K562 (cell line): ENCODE measurements around the gene OR51G2. TPM values are rescaled to one million over a fixed set of nuclear protein-coding genes. Genes with fewer than 3 reads are reported as not detected.

Source experiments
- C11orf30 ChIP-seq: fragments of 450-650 bp; IDR thresholded peaks from 2 replicates; pipeline ENCODE4 v1.6.1; 2016; ENCODE audit warnings: low read depth, mild to moderate bottlenecking
- CEBPG ChIP-seq, 3 experiments: fragments of 200-800 bp in 1 of 3; sonication (Bioruptor generic) in 1 of 3; sonication (generic) in 1 of 3; formaldehyde crosslinking in 1 of 3; IDR thresholded peaks in 2 of 3; conservative IDR thresholded peaks in 1 of 3; 2 replicates each; pipeline versions ENCODE4 v1.6.1 to v1.8.0; 2016 to 2022; ENCODE audit warnings: missing compliant biosample characterization in 2 of 3, missing genetic modification characterization in 2 of 3, mild to moderate bottlenecking in 1 of 3, missing genetic modification reagents in 1 of 3
- GTF2A2 ChIP-seq: IDR thresholded peaks from 2 replicates; pipeline ENCODE4 v1.6.1; 2016; ENCODE audit warnings: mild to moderate bottlenecking, missing genetic modification characterization, missing compliant biosample characterization
- JUNB ChIP-seq: fragments of 450-650 bp; formaldehyde crosslinking; conservative IDR thresholded peaks from 2 replicates; pipeline ENCODE4 v1.4.0; 2020; ENCODE audit warnings: mild to moderate bottlenecking
- JUND ChIP-seq, 2 experiments: IDR thresholded peaks; 2 replicates in 1 of 2; 3 replicates in 1 of 2; pipeline ENCODE4 v1.6.1; 2011; ENCODE audit warnings: borderline replicate concordance in 2 of 2, low read depth in 2 of 2, low read length in 2 of 2, improper control_type of control experiment in 1 of 2, missing biosample characterization in 1 of 2, missing genetic modification characterization in 1 of 2, missing genetic modification reagents in 1 of 2
- LCOR ChIP-seq: sonication (generic); formaldehyde crosslinking; IDR thresholded peaks from 2 replicates; pipeline ENCODE4 v1.8.0; 2022; ENCODE audit warnings: mild to moderate bottlenecking, missing genetic modification reagents
- PHB ChIP-seq: fragments of 250-450 bp; sonication (Bioruptor Pico); IDR thresholded peaks from 2 replicates; pipeline ENCODE4 v1.5.0; 2021
- PHF21A ChIP-seq: fragments of 450-650 bp; IDR thresholded peaks from 2 replicates; pipeline ENCODE4 v1.6.1; 2017; ENCODE audit warnings: low read depth, borderline replicate concordance
- RB1 ChIP-seq: fragments of 450-650 bp; IDR thresholded peaks from 2 replicates; pipeline ENCODE4 v1.6.1; 2017; ENCODE audit warnings: low read depth, mild to moderate bottlenecking
- RBM25 ChIP-seq: fragments of 200-400 bp; formaldehyde crosslinking; IDR thresholded peaks from 2 replicates; pipeline ENCODE4 v1.6.1; 2018; ENCODE audit warnings: low read length, low read depth, moderate library complexity; ENCODE audit not compliant: severe bottlenecking
- RFX7 ChIP-seq: fragments of 250-450 bp; sonication (Bioruptor Pico); IDR thresholded peaks from 2 replicates; pipeline ENCODE4 v1.5.1; 2021; ENCODE audit warnings: mild to moderate bottlenecking
- ZC3H4 ChIP-seq: sonication (generic); formaldehyde crosslinking; IDR thresholded peaks from 2 replicates; pipeline ENCODE4 v1.9.0; 2021; ENCODE audit warnings: missing genetic modification reagents, borderline replicate concordance
- ZNF124 ChIP-seq: sonication (generic); formaldehyde crosslinking; IDR thresholded peaks from 2 replicates; pipeline ENCODE4 v1.8.1; 2022; ENCODE audit warnings: missing genetic modification reagents
- ZNF140 ChIP-seq: fragments of 250-450 bp; sonication (Bioruptor Pico); IDR thresholded peaks from 2 replicates; pipeline ENCODE4 v1.8.0; 2021; ENCODE audit warnings: moderate library complexity, mild to moderate bottlenecking, inconsistent platforms
- ZNF165 ChIP-seq: fragments of 250-450 bp; sonication (Bioruptor Pico); IDR thresholded peaks from 2 replicates; pipeline ENCODE4 v1.4.0; 2020; ENCODE audit warnings: borderline replicate concordance
- ZNF174 ChIP-seq: fragments of 250-450 bp; sonication (Bioruptor Pico); IDR thresholded peaks from 2 replicates; pipeline ENCODE4 v1.4.0; 2020; ENCODE audit warnings: mild to moderate bottlenecking
- ZNF263 ChIP-seq: sonication (generic); formaldehyde crosslinking; IDR thresholded peaks from 2 replicates; pipeline ENCODE4 v1.8.0; 2022; ENCODE audit warnings: mild to moderate bottlenecking, missing genetic modification reagents, borderline replicate concordance
- ZNF431 ChIP-seq: sonication (generic); formaldehyde crosslinking; IDR thresholded peaks from 2 replicates; pipeline ENCODE4 v1.8.0; 2022; ENCODE audit warnings: mild to moderate bottlenecking, missing genetic modification reagents
- ZNF717 ChIP-seq: fragments of 250-450 bp; sonication (Bioruptor Pico); IDR thresholded peaks from 2 replicates; pipeline ENCODE4 v1.5.0; 2021
- polyA plus RNA-seq, 8 experiments: library from polyadenylated mRNA; depleted of rRNA in 4 of 8; stranded (reverse) in 5 of 8; unstranded in 3 of 8; fragments of >200 nt; fragmentation: Nextera tagmentation in 2 of 8; fragmentation: Illumina TruSeq in 1 of 8; extraction: Ambion mirVana in 2 of 8; extraction: Trizol in 1 of 8; gene quantifications; 2 replicates each; pipeline versions ENCODE4 v1.2.1 to v1.2.3, GENCODE V29; 2011 to 2014; ENCODE audit warnings: inconsistent platforms in 1 of 8, missing spikeins in 1 of 8
- total RNA-seq, 7 experiments: library from RNA; depleted of rRNA in 6 of 7; stranded (reverse); fragments of >200 nt in 6 of 7; fragmentation: Illumina TruSeq in 2 of 7; extraction: Trizol in 2 of 7; gene quantifications; 2 replicates each; pipeline versions ENCODE4 v1.2.1 to v1.2.3, GENCODE V29; 2011 to 2021; ENCODE audit warnings: low replicate concordance in 1 of 7
- TF ChIP-seq, protein P1 (sequence below), 2 experiments: fragments of 450-650 bp in 1 of 2; sonication (generic) in 1 of 2; formaldehyde crosslinking in 1 of 2; IDR thresholded peaks in 1 of 2; conservative IDR thresholded peaks in 1 of 2; 2 replicates each; pipeline versions ENCODE4 v1.6.1 to v1.8.1; 2016 to 2023; ENCODE audit warnings: mild to moderate bottlenecking in 2 of 2, moderate library complexity in 2 of 2, inconsistent platforms in 1 of 2, missing genetic modification reagents in 1 of 2
- TF ChIP-seq, protein P2 (sequence below): fragments of 450-650 bp; formaldehyde crosslinking; IDR thresholded peaks from 2 replicates; pipeline ENCODE4 v1.4.0; 2022; ENCODE audit warnings: mild to moderate bottlenecking, moderate library complexity
- TF ChIP-seq, protein P3 (sequence below): fragments of 250-450 bp; sonication (Bioruptor Pico); IDR thresholded peaks from 2 replicates; pipeline ENCODE4 v1.5.0; 2020; ENCODE audit warnings: mild to moderate bottlenecking
- TF ChIP-seq, protein P4 (sequence below): sonication (generic); formaldehyde crosslinking; IDR thresholded peaks from 2 replicates; pipeline ENCODE4 v1.4.0; 2020; ENCODE audit warnings: mild to moderate bottlenecking, missing genetic modification reagents

OR51G2 gene
- total and polyA plus RNA-seq, 9 of the 15 experiments (the other 6 are each of a cell fraction or from before 2014, with no cell fraction given) = not detected

DNA sequence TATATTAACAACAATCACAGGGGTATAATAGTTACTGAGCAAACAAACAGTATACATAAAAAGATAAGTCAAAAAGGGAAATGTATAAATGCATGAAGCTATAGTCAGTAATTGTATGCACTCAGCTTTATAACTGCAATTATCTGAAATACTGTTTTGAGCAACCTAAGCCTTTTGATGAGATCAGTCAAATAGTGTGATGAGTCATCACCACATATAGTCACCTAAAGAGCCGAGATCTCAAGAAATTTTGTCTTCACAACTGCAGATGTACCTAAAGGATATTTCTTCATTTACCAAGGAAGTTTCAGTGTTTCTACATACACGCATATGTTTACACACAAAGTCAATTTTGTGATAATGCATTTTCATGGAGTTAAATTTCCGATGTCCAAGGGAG, 41.7 kb upstream of the OR51G2 start (continued):
- TF ChIP-seq LCOR (CRISPR knock-in tag) (no peak), JUNB (peak; percentile 64; the same call in 1 of the 2 replicates), ZNF431 (CRISPR knock-in tag) (no peak), ZNF263 (CRISPR knock-in tag) (no peak), RB1 (no peak), C11orf30 (0 out of 2 replicates have a peak, but pooled peaks have one; percentile 25), ZNF165 (no peak), CEBPG (CRISPR knock-in tag; IDR thresholded peaks at IDR 0.05) (no peak), CEBPG (tag; conservative IDR thresholded peaks at IDR 0.05 in 1 of 2, IDR thresholded peaks at IDR 0.05 in 1 of 2) (peak in 1 of 2 experiments; percentile 12; a peak in 1 of 4 replicates), ZC3H4 (CRISPR knock-in tag) (no peak), PHF21A (no peak), PHB (no peak), RFX7 (no peak), JUND (IDR thresholded peaks at IDR 0.05; ENCODE audit: borderline replicate concordance, low read depth, low read length) (peak; percentile 63), JUND (tag; IDR thresholded peaks at IDR 0.05; ENCODE audit: borderline replicate concordance, low read depth, low read length) (peak; percentile 86; the same call in 2 of the 3 replicates), RBM25 (no peak), ZNF174 (no peak), ZNF717 (CRISPR knock-in tag) (no peak), GTF2A2 (tag) (no peak), ZNF124 (CRISPR knock-in tag) (no peak), ZNF140 (no peak)
- TF ChIP-seq, protein P1, sequence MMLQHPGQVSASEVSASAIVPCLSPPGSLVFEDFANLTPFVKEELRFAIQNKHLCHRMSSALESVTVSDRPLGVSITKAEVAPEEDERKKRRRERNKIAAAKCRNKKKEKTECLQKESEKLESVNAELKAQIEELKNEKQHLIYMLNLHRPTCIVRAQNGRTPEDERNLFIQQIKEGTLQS (IDR thresholded peaks at IDR 0.05) = peak; percentile 92
- TF ChIP-seq, protein P1 (CRISPR knock-in tag; conservative IDR thresholded peaks at IDR 0.05) = no peak
- TF ChIP-seq, protein P2, sequence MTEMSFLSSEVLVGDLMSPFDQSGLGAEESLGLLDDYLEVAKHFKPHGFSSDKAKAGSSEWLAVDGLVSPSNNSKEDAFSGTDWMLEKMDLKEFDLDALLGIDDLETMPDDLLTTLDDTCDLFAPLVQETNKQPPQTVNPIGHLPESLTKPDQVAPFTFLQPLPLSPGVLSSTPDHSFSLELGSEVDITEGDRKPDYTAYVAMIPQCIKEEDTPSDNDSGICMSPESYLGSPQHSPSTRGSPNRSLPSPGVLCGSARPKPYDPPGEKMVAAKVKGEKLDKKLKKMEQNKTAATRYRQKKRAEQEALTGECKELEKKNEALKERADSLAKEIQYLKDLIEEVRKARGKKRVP (CRISPR knock-in tag) = no peak
- TF ChIP-seq, protein P3, sequence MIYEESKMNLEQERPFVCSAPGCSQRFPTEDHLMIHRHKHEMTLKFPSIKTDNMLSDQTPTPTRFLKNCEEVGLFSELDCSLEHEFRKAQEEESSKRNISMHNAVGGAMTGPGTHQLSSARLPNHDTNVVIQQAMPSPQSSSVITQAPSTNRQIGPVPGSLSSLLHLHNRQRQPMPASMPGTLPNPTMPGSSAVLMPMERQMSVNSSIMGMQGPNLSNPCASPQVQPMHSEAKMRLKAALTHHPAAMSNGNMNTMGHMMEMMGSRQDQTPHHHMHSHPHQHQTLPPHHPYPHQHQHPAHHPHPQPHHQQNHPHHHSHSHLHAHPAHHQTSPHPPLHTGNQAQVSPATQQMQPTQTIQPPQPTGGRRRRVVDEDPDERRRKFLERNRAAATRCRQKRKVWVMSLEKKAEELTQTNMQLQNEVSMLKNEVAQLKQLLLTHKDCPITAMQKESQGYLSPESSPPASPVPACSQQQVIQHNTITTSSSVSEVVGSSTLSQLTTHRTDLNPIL (CRISPR knock-in tag) = no peak
- TF ChIP-seq, protein P4, sequence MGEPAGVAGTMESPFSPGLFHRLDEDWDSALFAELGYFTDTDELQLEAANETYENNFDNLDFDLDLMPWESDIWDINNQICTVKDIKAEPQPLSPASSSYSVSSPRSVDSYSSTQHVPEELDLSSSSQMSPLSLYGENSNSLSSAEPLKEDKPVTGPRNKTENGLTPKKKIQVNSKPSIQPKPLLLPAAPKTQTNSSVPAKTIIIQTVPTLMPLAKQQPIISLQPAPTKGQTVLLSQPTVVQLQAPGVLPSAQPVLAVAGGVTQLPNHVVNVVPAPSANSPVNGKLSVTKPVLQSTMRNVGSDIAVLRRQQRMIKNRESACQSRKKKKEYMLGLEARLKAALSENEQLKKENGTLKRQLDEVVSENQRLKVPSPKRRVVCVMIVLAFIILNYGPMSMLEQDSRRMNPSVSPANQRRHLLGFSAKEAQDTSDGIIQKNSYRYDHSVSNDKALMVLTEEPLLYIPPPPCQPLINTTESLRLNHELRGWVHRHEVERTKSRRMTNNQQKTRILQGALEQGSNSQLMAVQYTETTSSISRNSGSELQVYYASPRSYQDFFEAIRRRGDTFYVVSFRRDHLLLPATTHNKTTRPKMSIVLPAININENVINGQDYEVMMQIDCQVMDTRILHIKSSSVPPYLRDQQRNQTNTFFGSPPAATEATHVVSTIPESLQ = no peak
